Endothelial cell of umbilical vein (primary cell): ENCODE results near the gene RNASE9. TPM values are rescaled to one million over a fixed set of nuclear protein-coding genes. Genes with fewer than 3 reads are reported as not detected.

Experiments used
- BruUV-seq: library from RNA; stranded (reverse); fragments of 400-500 nt; replicated peaks from 2 replicates; lab custom pipeline; 2021; lab: Mats Ljungman, UMichigan
- CTCF ChIA-PET: fragments of 300-600, 350-600 bp; sonication (Branson Sonifier 250); formaldehyde crosslinking; loops from one replicate; lab custom pipeline; 2021; ENCODE audit warnings: antibody characterized with exemption, inconsistent platforms; lab: Charles Lee
- POLR2A ChIA-PET: fragments of 300-600, 350-600 bp; sonication (Branson Sonifier 250); formaldehyde crosslinking; loops from one replicate; lab custom pipeline; 2021; ENCODE audit warnings: antibody characterized with exemption, inconsistent platforms; lab: Charles Lee
- DNase-seq: peaks from one replicate; pipeline ENCODE4 v3.0.0-alpha.2; 2011; ENCODE audit warnings: low read depth, low spot score
- FAIRE-seq: peaks from 2 replicates; lab custom pipeline; 2011; peaks lifted over from hg19 to GRCh38; lab: Jason Lieb, UNC
- H2AFZ ChIP-seq: 2 replicates; pipeline ENCODE4 v1.6.0; 2012; ENCODE audit warnings: low read depth, low read length, control low read depth, inconsistent platforms
- H3K27ac ChIP-seq: 2 replicates; pipeline ENCODE4 v1.5.1; 2011; ENCODE audit warnings: low read depth, mild to moderate bottlenecking, control low read depth, low read length, moderate library complexity; ENCODE audit not compliant: insufficient read depth
- H3K27me3 ChIP-seq, 2 experiments: 2 replicates each; pipeline versions ENCODE4 v1.6.0 to v1.6.1; 2011; ENCODE audit warnings: low read length in 2 of 2, mixed read lengths in 1 of 2; ENCODE audit not compliant: control insufficient read depth in 2 of 2, insufficient read depth in 2 of 2
- H3K36me3 ChIP-seq, 2 experiments: 2 replicates in 1 of 2; 3 replicates in 1 of 2; pipeline ENCODE4 v1.5.1; 2011; ENCODE audit warnings: low read length in 2 of 2, mild to moderate bottlenecking in 1 of 2, moderate library complexity in 1 of 2; ENCODE audit not compliant: control insufficient read depth in 2 of 2, insufficient read depth in 2 of 2; ENCODE audit errors: extremely low read depth in 1 of 2
- H3K4me1 ChIP-seq: 3 replicates; pipeline ENCODE4 v1.5.1; 2011; ENCODE audit warnings: mild to moderate bottlenecking, low read length; ENCODE audit not compliant: control insufficient read depth, insufficient read depth; ENCODE audit errors: extremely low read depth
- H3K4me2 ChIP-seq: 2 replicates; pipeline ENCODE4 v1.6.1; 2011; ENCODE audit warnings: low read length, control low read depth, mixed read lengths; ENCODE audit not compliant: insufficient read depth
- H3K4me3 ChIP-seq, 3 experiments: fragments of 200-600 bp in 1 of 3; sonication (generic), shearing (Covaris generic) in 1 of 3; replicated peaks in 1 of 3; 2 replicates each; pipeline ENCODE4 v1.5.1; 2011 to 2016; ENCODE audit warnings: control low read depth in 3 of 3, low read length in 3 of 3, mild to moderate bottlenecking in 2 of 3, inconsistent platforms in 1 of 3, low read depth in 1 of 3, moderate library complexity in 1 of 3; ENCODE audit not compliant: insufficient read depth in 1 of 3
- H3K79me2 ChIP-seq: 2 replicates; pipeline ENCODE4 v1.6.0; 2012; ENCODE audit warnings: low read length, inconsistent platforms; ENCODE audit not compliant: control insufficient read depth, insufficient read depth
- H3K9ac ChIP-seq: replicated peaks from 2 replicates; pipeline ENCODE3; 2011; ENCODE audit warnings: low read length, control low read depth; ENCODE audit not compliant: insufficient read depth; ENCODE audit errors: extremely low read depth
- H3K9me1 ChIP-seq: replicated peaks from 3 replicates; pipeline ENCODE4 v1.6.0; 2011; ENCODE audit warnings: mild to moderate bottlenecking, low read length; ENCODE audit not compliant: control insufficient read depth, insufficient read depth; ENCODE audit errors: extremely low read depth
- H3K9me3 ChIP-seq: replicated peaks from 2 replicates; pipeline ENCODE4 v1.5.1; 2012; ENCODE audit warnings: low read length, inconsistent platforms; ENCODE audit not compliant: control insufficient read depth, insufficient read depth
- H4K20me1 ChIP-seq: replicated peaks from 2 replicates; pipeline ENCODE3; 2011; ENCODE audit warnings: mild to moderate bottlenecking, low read length; ENCODE audit not compliant: control insufficient read depth, insufficient read depth; ENCODE audit errors: extremely low read depth
- CTCF ChIP-seq, 2 donors: IDR thresholded peaks; 1 replicate in 1 of 2; 2 replicates in 1 of 2; pipeline ENCODE4 v1.5.1; 2011; ENCODE audit warnings: low read length in 2 of 2, mild to moderate bottlenecking in 2 of 2, moderate library complexity in 2 of 2, control low read depth in 1 of 2, inconsistent platforms in 1 of 2, low read depth in 1 of 2; ENCODE audit not compliant: insufficient read depth in 1 of 2; ENCODE audit errors: extremely low read depth in 1 of 2
- EZH2 ChIP-seq: IDR thresholded peaks from 2 replicates; pipeline ENCODE4 v1.6.1; 2012; ENCODE audit warnings: borderline replicate concordance, low read depth, mild to moderate bottlenecking, moderate library complexity, low read length, inconsistent platforms; ENCODE audit not compliant: severe bottlenecking
- FOS ChIP-seq: IDR thresholded peaks from 2 replicates; pipeline ENCODE4 v1.6.1; 2011; ENCODE audit warnings: mild to moderate bottlenecking, low read length, moderate library complexity, borderline replicate concordance; ENCODE audit not compliant: insufficient read depth
- GATA2 ChIP-seq: IDR thresholded peaks from 2 replicates; pipeline ENCODE4 v1.7.0; 2011; ENCODE audit warnings: low read depth, mild to moderate bottlenecking, moderate library complexity, mixed read lengths, low read length; ENCODE audit not compliant: insufficient read length, insufficient read depth
- JUN ChIP-seq: IDR thresholded peaks from 2 replicates; pipeline ENCODE4 v1.6.1; 2011; ENCODE audit warnings: borderline replicate concordance, low read depth; ENCODE audit not compliant: insufficient read length, insufficient read depth
- MAX ChIP-seq: IDR thresholded peaks from 2 replicates; pipeline ENCODE4 v1.6.1; 2011; ENCODE audit not compliant: insufficient read depth, insufficient read length
- MYC ChIP-seq: IDR thresholded peaks from one replicate; pipeline ENCODE4 v1.6.1; 2011; ENCODE audit warnings: mild to moderate bottlenecking, low read depth, low read length
- POLR2A ChIP-seq: IDR thresholded peaks from 2 replicates; pipeline ENCODE4 v1.6.1; 2012; ENCODE audit warnings: low read depth, mild to moderate bottlenecking, control low read depth, low read length
- POLR2AphosphoS5 ChIP-seq: IDR thresholded peaks from 2 replicates; pipeline ENCODE4 v1.6.1; 2012; ENCODE audit warnings: low read depth, mild to moderate bottlenecking, control low read depth, low read length, moderate library complexity; ENCODE audit not compliant: insufficient read depth
- dilution Hi-C: fragments of 300-500 bp; cut with MboI; formaldehyde crosslinking; loops from one replicate; pipeline ENCODE4 v1.15.0; 2019; ENCODE audit warnings: low sequenced_read_pairs; ENCODE audit not compliant: extremely low pct_ligation_motif_present
- intact Hi-C: fragments of 100-400 bp; cut with micrococcal nuclease; formaldehyde crosslinking; loops from one replicate; pipeline ENCODE4 v1.10.0; 2022
- polyA plus RNA-seq, 4 experiments: library from polyadenylated mRNA; depleted of rRNA in 3 of 4; stranded (reverse) in 3 of 4; unstranded in 1 of 4; fragments of >200 nt; gene quantifications; 2 replicates each; pipeline versions ENCODE4 v1.2.1 to v1.2.3, GENCODE V29; 2011 to 2012; ENCODE audit warnings: missing spikeins in 1 of 4
- total RNA-seq: library from RNA; stranded (reverse); gene quantifications from 2 replicates; pipeline ENCODE4 v1.2.3, GENCODE V29; 2021

The RNASE9 gene
- total and polyA plus RNA-seq, 2 donors (not counting 3 experiments of a cell fraction or from before 2014, with no cell fraction given) = not detected

- H3K9me3 ChIP-seq = no peaks in the 10 kb centered on the region
- no peak overlapping the region for H3K4me3 ChIP-seq
- H3K9me1 ChIP-seq = no peaks in the 10 kb centered on the region
- no peak overlapping the region for H3K27ac ChIP-seq
- TF ChIP-seq EZH2 = no peak
- no peak for TF ChIP-seq MAX
- no peak for TF ChIP-seq CTCF (IDR thresholded peaks at IDR 0.05; ENCODE audit: extremely low read depth in 1 of 2, insufficient read depth in 1 of 2, low read depth in 1 of 2, low read length in 2 of 2)
- no peak for TF ChIP-seq POLR2AphosphoS5
- no peak for TF ChIP-seq MYC
- no peak for TF ChIP-seq POLR2A
- TF ChIP-seq FOS = no peak
- TF ChIP-seq GATA2 = no peak
- no peak for TF ChIP-seq JUN
- H3K4me2 ChIP-seq = no peak overlapping the region
- POLR2A ChIA-PET = no interaction called here
- intact Hi-C loops = no loop called here
- no peaks in the 10 kb centered on the region for H3K36me3 ChIP-seq
- no peak overlapping the region for H2AFZ ChIP-seq
- no peak for FAIRE-seq
- H3K79me2 ChIP-seq = no peaks in the 10 kb centered on the region
- peaks cover 9 to 32% of the 10 kb centered on the region in 2 experiments for H3K27me3 ChIP-seq
- dilution Hi-C loops = no loop called here
- H3K9ac ChIP-seq = no peak overlapping the region
- no peak for DNase-seq
- no TSS peak for BruUV-seq
- no peaks in the 10 kb centered on the region for H4K20me1 ChIP-seq
- no peaks in the 10 kb centered on the region for H3K4me1 ChIP-seq
- CTCF ChIA-PET = interaction anchor here (1.2 kb wide), 1 partner anchor 10 kb away, joined by 3 read pairs; no protein-coding TSS in a partner anchor
Observed at GRCh38 chr14:20583908-20584307, 23.1 kb upstream of the RNASE9 start.
